Adrenal gland (tissue), 5 donors: ENCODE results near the gene STARD10.

ENCODE experiments used
- CTCF ChIP-seq, 6 experiments: fragments of 450-650 bp in 4 of 6; fragments of 200-600 bp in 2 of 6; sonication (generic) in 1 of 6; IDR thresholded peaks; 1 replicate in 5 of 6; 2 replicates in 1 of 6; pipeline versions ENCODE4 v1.5.1 to v1.8.0; 2016 to 2021; ENCODE audit warnings: antibody characterized with exemption in 6 of 6, mild to moderate bottlenecking in 2 of 6, moderate library complexity in 1 of 6
- POLR2A ChIP-seq, 2 donors: fragments of 450-650 bp; IDR thresholded peaks; one replicate each; pipeline ENCODE4 v1.6.1; 2017; ENCODE audit warnings: antibody characterized with exemption in 2 of 2, mild to moderate bottlenecking in 2 of 2, moderate library complexity in 1 of 2
- donor health status: DM: no; HTN: no; CAD: no.

GRCh38 chr11:72807792-72808191 lies 13.9 kb upstream of the STARD10 start:
- no peak for TF ChIP-seq CTCF (IDR thresholded peaks at IDR 0.05)
- no peak for TF ChIP-seq POLR2A (IDR thresholded peaks at IDR 0.05)
